ENCODE results near the gene SORBS1. TPM values are rescaled to one million over a fixed set of nuclear protein-coding genes. Genes with fewer than 3 reads are reported as not detected.

The SORBS1 gene
- total RNA-seq, 4 donors from 2014 or later = 120 to 1,051 (median 449) TPM

- TF ChIP-seq CTCF (IDR thresholded peaks at IDR 0.05) = no peak
- DNase-seq (ENCODE audit: low spot score) = no peak
- no peak for ATAC-seq (ENCODE audit: low FRiP score)
Observed at GRCh38 chr10:95600158-95600557, 39.0 kb upstream of the SORBS1 start.

- DNase-seq (ENCODE audit: low spot score) (no peak), ATAC-seq (ENCODE audit: low FRiP score) (no peak)
Observed at GRCh38 chr10:95597788-95598187, 36.6 kb upstream of the SORBS1 start.

GRCh38 chr10:95588025-95588424 is 26.9 kb upstream of the SORBS1 start:
- no peak for ATAC-seq (ENCODE audit: low FRiP score)
- DNase-seq (ENCODE audit: low spot score) = no peak
- no peak for TF ChIP-seq CTCF (IDR thresholded peaks at IDR 0.05)

More at GRCh38 chr10:95597788-95598187, 36.6 kb upstream of the SORBS1 start:
- TF ChIP-seq CTCF (IDR thresholded peaks at IDR 0.05) = no peak

- ATAC-seq (ENCODE audit: low FRiP score) (no peak), DNase-seq (ENCODE audit: low spot score) (no peak)
- TF ChIP-seq CTCF (IDR thresholded peaks at IDR 0.05) = no peak
Observed at GRCh38 chr10:95579835-95580535, 18.8 kb upstream of the SORBS1 start.

GRCh38 chr10:95579292-95579691 is 18.1 kb upstream of the SORBS1 start:
- TF ChIP-seq CTCF (IDR thresholded peaks at IDR 0.05) = no peak
- no peak for ATAC-seq (ENCODE audit: low FRiP score)
- no peak for DNase-seq (ENCODE audit: low spot score)

- ATAC-seq (ENCODE audit: low FRiP score) (no peak), DNase-seq (ENCODE audit: low spot score) (no peak)
- no peak for TF ChIP-seq CTCF (IDR thresholded peaks at IDR 0.05)
Observed at GRCh38 chr10:95578619-95579018, 17.4 kb upstream of the SORBS1 start.

GRCh38 chr10:95574649-95575365 is 13.6 kb upstream of the SORBS1 start:
- DNase-seq (ENCODE audit: low spot score) = no peak
- ATAC-seq (ENCODE audit: low FRiP score) = no peak
- TF ChIP-seq CTCF (IDR thresholded peaks at IDR 0.05) = no peak

Measured in omental fat pad (tissue), 4 donors.